GM21381 (cell line): ENCODE results near the gene MBOAT2.
"Not testable (repeated sequence)": the region's sequence is repeated elsewhere in the genome, so short reads cannot be mapped to it uniquely, and the experiment has no call there.

Source experiments
- ATAC-seq: cut with Tn5 transposase; IDR thresholded peaks from one replicate; pipeline ENCODE4 v1.9.1; 2021; ENCODE audit warnings: mild to moderate bottlenecking, moderate library complexity; ENCODE audit not compliant: unreplicated experiment

Gene MBOAT2

DNA sequence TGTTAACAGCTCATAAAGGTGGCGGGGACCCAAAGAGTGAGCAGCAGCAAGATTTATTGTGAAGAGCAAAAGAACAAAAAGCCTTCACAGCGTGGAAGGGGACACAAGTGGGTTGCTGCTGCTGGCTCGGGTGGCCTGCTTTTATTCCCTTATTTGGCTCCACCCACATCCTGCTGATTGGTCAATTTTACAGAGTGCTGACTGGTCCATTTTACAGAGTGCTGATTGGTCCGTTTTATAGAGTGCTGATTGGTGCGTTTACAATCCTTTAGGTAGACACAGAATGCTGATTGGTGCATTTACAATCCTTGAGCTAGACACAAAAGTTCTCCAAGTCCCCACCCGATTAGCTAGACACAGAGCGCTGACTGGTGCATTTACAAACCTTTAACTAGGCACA lies 100.7 kb downstream of the MBOAT2 start:
- ATAC-seq, result not testable (repeated sequence)

- ATAC-seq, result not testable (repeated sequence)
These were observed 106.3 kb downstream of the MBOAT2 start for GRCh38 chr2:8897206-8897605.

- ATAC-seq, result not testable (repeated sequence)
These were observed 106.8 kb downstream of the MBOAT2 start for GRCh38 chr2:8896671-8897070.

- not testable (repeated sequence) for ATAC-seq
These were observed 108.2 kb downstream of the MBOAT2 start for GRCh38 chr2:8895087-8895912.

DNA sequence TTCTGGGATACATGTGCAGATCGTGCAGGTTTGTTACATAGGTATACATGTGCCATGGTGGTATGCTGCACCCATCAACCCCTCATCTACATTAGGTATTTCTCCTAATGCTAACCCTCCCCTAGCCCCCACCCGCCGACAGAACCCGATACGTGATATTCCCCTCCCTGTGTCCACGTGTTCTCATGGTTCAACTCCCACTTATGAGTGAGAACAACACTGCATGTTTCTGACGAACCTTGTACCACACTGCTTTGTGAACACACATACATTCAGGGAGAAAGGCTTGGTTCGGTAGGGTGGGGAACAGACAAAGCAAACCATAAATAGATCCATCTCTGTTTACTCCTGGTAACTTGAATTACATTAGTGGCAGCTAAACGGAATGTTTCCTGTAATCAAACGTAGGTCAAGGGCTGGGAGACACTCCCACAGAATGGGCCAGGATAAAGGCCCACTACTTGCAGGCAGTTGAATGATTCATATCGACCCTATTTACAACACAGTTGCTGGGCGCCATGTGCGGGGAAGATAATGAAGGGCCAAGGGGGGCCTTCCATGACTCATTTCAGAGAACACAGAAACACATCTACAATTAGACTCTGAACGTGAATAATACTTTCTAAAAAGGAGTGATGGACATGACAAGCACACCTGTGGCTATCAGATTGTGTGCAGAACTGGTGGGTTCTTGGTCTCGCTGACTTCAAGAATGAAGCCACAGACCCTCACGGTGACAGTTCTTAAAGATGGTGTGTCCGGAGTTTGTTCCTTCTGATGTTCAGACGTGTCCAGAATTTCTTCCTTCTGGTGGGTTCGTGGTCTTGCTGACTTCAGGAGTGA lies 109.3 kb downstream of the MBOAT2 start:
- no peak for ATAC-seq

DNA sequence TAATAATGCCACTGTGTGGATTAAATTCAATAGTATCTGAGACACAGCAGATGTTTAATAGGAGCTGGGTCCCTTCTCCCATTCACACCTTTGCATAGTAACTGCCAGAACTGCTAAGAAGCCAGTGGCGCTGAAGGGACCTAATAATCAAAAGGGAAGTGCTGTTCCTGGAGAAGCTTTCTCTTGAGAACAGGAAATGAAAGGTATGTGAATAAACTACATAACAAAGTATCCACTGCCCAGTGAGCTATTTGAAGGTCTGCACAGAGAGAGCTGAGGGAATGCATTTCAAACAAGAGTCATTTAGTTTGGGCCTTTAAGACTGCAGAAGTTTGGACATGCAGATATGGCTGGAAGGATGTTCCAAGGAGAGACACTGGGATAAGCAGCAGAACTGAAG lies 110.0 kb downstream of the MBOAT2 start:
- ATAC-seq, result no peak

- no peak for ATAC-seq
These were observed 111.4 kb downstream of the MBOAT2 start for GRCh38 chr2:8892111-8892510.

DNA sequence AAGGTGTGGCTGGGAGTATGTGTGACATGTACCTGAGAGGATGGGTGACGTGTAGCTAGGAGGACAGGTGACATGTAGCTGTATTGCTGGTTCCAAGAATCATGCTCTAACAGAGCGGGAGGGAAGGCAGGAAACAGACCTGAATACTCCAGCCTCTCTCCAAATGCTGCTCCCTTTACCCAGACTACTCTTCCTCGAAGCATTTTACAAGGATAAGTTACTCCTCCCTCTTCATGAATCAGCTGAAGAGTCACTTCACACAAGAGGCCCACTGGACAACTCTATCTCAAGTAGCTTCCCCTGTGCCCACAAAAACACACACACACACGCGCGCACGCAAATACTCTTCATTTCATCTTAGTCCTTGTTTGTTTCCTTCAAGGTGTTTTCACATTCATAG lies 113.5 kb downstream of the MBOAT2 start:
- ATAC-seq, result no peak

DNA sequence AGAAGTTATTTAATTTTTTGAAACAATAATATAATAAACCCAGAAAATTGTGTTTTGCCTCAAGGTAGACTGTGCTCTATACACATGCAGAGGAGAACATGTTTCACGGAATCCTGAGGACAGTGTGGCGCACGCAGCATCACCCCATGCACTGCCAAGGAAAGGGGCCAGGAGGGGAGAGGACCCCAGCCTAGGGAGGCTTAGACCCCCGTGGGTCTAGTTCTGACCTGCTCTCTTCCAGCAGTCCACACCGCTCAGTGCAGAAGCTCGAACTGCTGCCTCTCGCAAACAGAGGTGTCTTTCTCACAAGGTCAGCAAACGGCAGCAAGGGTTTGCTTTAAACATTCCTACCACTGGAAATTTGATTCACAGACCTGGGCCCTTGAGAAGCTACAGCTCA lies 114.5 kb downstream of the MBOAT2 start:
- ATAC-seq, result no peak

DNA sequence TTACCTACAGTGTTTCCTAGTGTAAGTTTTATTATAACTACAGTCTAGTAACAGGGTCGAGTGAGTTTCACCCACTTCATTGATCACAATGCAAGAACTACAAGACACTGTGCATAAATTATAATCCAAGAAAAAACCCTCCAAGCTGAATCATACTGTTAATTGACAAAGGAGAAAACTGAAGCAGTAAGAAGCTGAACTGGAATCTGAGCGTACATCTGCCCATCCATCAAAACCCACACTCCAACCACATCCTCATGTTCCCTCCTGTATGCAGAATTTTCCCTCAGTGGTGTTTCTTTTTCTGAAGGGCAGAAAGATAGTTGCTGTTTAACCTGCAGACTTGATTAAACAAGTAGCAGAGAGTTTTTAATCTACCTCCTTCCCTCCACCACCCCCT lies 116.6 kb downstream of the MBOAT2 start:
- no peak for ATAC-seq

DNA sequence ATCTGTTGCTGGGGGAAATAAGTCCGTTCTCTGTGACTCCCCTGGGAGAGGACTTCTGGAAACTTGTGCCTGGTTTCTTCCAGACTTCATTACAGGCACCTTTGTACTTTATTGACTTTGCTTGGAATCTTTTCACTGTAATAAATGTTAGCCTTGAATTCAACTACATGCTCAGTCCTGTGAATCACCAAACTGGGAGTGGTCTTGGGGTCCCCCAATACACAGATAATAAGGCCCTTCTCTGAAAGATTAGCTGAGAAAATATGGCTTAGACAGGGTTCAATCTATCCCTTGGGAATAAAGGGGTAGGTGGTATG lies 117.3 kb downstream of the MBOAT2 start:
- no peak for ATAC-seq

DNA sequence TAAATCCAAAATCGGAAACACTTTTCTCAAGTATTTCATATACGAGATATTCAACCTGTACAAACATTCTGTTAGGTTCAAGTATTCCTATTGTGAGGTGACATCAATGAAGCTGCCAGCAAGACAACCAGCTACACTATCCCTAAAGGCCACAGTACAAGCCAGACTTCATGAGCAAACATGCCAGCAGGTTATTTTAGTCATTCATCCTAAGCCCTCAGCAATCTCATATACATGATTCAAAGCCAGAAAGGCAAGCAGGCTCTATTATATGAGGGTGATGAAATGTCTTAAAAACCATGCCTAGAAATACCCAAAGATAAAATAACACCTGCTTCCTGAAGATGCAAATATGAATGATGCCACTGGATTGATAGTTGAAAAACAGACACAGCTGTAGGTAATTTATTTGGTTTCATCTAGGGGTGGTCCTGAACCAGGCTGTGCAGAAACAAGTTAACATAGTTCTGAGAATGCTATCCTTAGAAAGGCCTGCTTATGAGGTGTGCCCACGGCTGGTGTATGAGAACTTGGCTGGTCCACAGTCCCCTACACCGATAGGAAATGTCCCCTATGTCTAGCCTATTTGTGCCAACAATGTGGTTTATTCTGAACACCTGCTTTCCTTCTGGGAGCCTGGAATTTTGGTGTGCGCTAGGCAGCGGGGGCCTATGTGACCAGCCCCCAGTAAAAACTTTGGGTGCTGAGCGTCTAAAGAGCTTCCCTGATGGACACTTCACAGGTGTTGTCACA lies 117.9 kb downstream of the MBOAT2 start:
- no peak for ATAC-seq

- no peak for ATAC-seq
These were observed 118.7 kb downstream of the MBOAT2 start for GRCh38 chr2:8884812-8885211.

DNA sequence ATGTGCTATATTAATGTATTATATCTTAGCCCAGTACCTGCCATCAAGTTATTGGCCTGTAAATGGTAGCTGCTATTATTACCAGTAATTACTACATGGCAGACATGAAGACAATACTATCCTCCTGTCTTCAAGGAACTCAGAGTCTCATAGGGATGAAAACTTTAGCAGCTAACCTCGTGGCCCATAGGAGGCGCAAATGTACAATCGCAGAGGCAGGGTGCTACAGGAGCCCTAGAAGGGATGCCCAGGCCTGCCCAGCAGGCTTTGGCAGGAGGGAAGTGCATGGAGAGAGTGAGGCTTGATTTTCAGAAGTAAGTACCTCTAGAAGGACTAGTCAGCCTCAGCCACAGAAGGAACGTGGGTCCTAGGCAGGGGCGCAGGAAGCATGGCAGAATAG lies 121.4 kb downstream of the MBOAT2 start:
- ATAC-seq, result no peak

- no peak for ATAC-seq
These were observed 125.6 kb downstream of the MBOAT2 start for GRCh38 chr2:8877894-8878293.

DNA sequence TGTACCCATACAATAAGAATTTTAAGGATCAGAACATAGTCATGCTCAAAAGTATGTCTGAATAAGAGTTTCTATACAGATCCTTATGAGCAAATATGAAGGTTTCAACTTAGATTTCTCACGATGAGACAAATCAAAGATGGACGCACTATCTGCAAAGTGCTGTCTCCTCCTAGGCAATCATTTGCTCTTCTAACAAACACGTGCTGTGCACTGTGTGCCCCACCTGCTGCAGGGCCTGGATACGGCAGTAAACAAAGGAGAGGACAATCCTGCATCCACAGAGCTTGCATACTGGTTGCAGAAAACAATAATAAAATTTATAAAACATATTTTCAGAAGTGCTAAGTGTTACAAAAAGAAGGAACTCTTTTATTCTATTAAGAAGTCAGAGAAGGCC lies 126.2 kb downstream of the MBOAT2 start:
- no peak for ATAC-seq

GRCh38 chr2:8876628-8877027 lies 126.9 kb downstream of the MBOAT2 start:
- ATAC-seq, result no peak

DNA sequence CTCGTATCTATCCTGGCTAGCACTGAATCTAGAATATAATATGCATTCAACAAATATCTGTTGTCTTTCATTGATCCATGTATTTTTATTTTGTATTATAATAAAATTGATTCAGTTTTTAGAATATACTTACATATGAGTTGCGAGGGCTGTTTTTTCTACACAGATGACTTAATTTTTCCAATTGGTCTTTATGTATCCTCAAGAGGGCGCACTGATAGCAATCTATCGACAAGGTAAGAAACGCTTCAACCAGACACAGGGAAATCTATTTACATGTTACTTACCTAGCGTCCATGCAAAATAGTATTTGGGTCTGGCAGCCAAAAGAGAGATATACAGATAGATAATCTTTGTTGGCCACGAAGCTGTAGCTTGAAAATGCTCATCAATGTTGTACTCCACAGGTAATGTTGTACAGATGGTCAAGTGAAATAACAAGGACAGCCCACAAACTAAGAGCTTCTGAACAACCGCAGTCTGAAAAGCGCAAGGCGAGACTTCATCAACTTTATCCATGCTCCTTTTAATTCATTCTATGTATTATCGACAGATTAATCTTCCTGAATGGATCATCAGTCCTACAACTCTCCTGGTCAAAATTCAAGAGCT lies 130.6 kb downstream of the MBOAT2 start:
- ATAC-seq, result no peak

- no peak for ATAC-seq
These were observed 133.0 kb downstream of the MBOAT2 start for GRCh38 chr2:8870441-8870840.

GRCh38 chr2:8867363-8867762 lies 136.1 kb downstream of the MBOAT2 start:
- ATAC-seq, result no peak

GRCh38 chr2:8863331-8863953 lies 140.0 kb downstream of the MBOAT2 start:
- no peak for ATAC-seq
